Kidney glomerular epithelial cell (primary cell): ENCODE data around the gene ETV2.
"Not testable (repeated sequence)": the region's sequence is repeated elsewhere in the genome, so short reads cannot be mapped to it uniquely, and the experiment has no call there.

ENCODE experiments used
- DNase-seq: peaks from one replicate; lab custom pipeline; 2025; lab: John Stamatoyannopoulos, UW

The ETV2 gene

GRCh38 chr19:35641515-35642151 is at the start of gene ETV2:
ETV2 (plus strand) TSS chr19:35641745; CDS start chr19:35642461, 716 bp downstream.
- DNase-seq: no peak

- DNase-seq: peak; percentile 5
Measured at GRCh38 chr19:35592226-35592625, 49.3 kb upstream of the ETV2 start.

- not testable (repeated sequence) for DNase-seq
Measured at GRCh38 chr19:35595026-35595425, 46.5 kb upstream of the ETV2 start.

- no peak for DNase-seq
Measured at GRCh38 chr19:35595928-35596327, 45.6 kb upstream of the ETV2 start.

- no peak for DNase-seq
Measured at GRCh38 chr19:35596366-35596999, 45.1 kb upstream of the ETV2 start.

- DNase-seq: no peak
Measured at GRCh38 chr19:35601971-35602370, 39.6 kb upstream of the ETV2 start.

- DNase-seq: not testable (repeated sequence)
Measured at GRCh38 chr19:35604436-35604835, 37.1 kb upstream of the ETV2 start.

- DNase-seq: not testable (repeated sequence)
Measured at GRCh38 chr19:35607170-35607569, 34.4 kb upstream of the ETV2 start.

- no peak for DNase-seq
Measured at GRCh38 chr19:35607661-35608060, 33.9 kb upstream of the ETV2 start.

GRCh38 chr19:35608251-35608650 is 33.3 kb upstream of the ETV2 start:
- no peak for DNase-seq

- DNase-seq: no peak
Measured at GRCh38 chr19:35609851-35610353, 31.6 kb upstream of the ETV2 start.

- no peak for DNase-seq
Measured at GRCh38 chr19:35612224-35612558, 29.4 kb upstream of the ETV2 start.

GRCh38 chr19:35612559-35613321 is 28.8 kb upstream of the ETV2 start, which contains the start of gene HAUS5:
HAUS5 (plus strand) TSS chr19:35612735; CDS start chr19:35612795, 60 bp downstream.
- peak; percentile 86 for DNase-seq

- no peak for DNase-seq
Measured at GRCh38 chr19:35613574-35613973, 28.0 kb upstream of the ETV2 start.

GRCh38 chr19:35615036-35615435 is 26.5 kb upstream of the ETV2 start:
- DNase-seq: no peak

GRCh38 chr19:35618857-35619256 is 22.7 kb upstream of the ETV2 start:
- DNase-seq: no peak

- no peak for DNase-seq
Measured at GRCh38 chr19:35619290-35619923, 22.1 kb upstream of the ETV2 start.

GRCh38 chr19:35620001-35620400 is 21.5 kb upstream of the ETV2 start:
- no peak for DNase-seq

GRCh38 chr19:35621708-35622107 is 19.8 kb upstream of the ETV2 start:
- DNase-seq: no peak

- no peak for DNase-seq
Measured at GRCh38 chr19:35622750-35623149, 18.8 kb upstream of the ETV2 start.

- DNase-seq: no peak
Measured at GRCh38 chr19:35623327-35624010, 18.1 kb upstream of the ETV2 start.

GRCh38 chr19:35628264-35628564 is 13.3 kb upstream of the ETV2 start:
- no peak for DNase-seq
